K562 (cell line): Measurements from ENCODE around the gene FRMD4B. TPM values are rescaled to one million over a fixed set of nuclear protein-coding genes. Genes with fewer than 3 reads are reported as not detected.

Source experiments
- ATAC-seq: fragments of 200-7000 bp; cut with Tn5 transposase; 3 replicates; pipeline ENCODE4 v1.9.1; 2020; ENCODE audit warnings: moderate library complexity
- BruUV-seq: library from RNA; stranded (reverse); fragments of 400-500 nt; replicated peaks from 2 replicates; lab custom pipeline; 2021; lab: Mats Ljungman, UMichigan
- CTCF ChIA-PET: fragments of 300-600 bp; formaldehyde crosslinking; extraction: SDS; loops from one replicate; lab custom pipeline; 2021; ENCODE audit warnings: low intra/inter-chr PET ratio; lab: Yijun Ruan, JAX
- POLR2A ChIA-PET: fragments of 300-600, 350-650 bp; sonication (Branson Sonifier 250); formaldehyde crosslinking; extraction: SDS; loops from one replicate; lab custom pipeline; 2021; ENCODE audit warnings: antibody characterized with exemption, inconsistent platforms; lab: Yijun Ruan, JAX
- DNase-seq, 4 experiments: peaks; one replicate each; pipeline versions ENCODE4 v3.0.0 to v3.0.0-alpha.2; 2011 to 2018; ENCODE audit warnings: low spot score in 3 of 4, mixed read lengths in 3 of 4; ENCODE audit errors: extremely low read depth in 1 of 4
- FAIRE-seq: peaks from 2 replicates; lab custom pipeline; 2011; peaks lifted over from hg19 to GRCh38; lab: Jason Lieb, UNC
- H2AFZ ChIP-seq: 2 replicates; pipeline ENCODE4 v1.6.0; 2011; ENCODE audit warnings: low read depth, low read length, control low read depth, inconsistent platforms
- H3K27ac ChIP-seq: fragments of 200-600 bp; 3 replicates; pipeline ENCODE4 v1.8.0; 2011; ENCODE audit warnings: low read depth, mild to moderate bottlenecking, control low read depth, inconsistent platforms, low read length, moderate library complexity, mixed read lengths; ENCODE audit errors: extremely low read depth
- H3K27me3 ChIP-seq, 2 experiments: fragments of 300-600 bp in 1 of 2; 2 replicates in 1 of 2; 3 replicates in 1 of 2; pipeline versions ENCODE4 v1.6.0 to v1.8.0; 2011; ENCODE audit warnings: inconsistent platforms in 2 of 2, low read length in 2 of 2, mild to moderate bottlenecking in 1 of 2, mixed read lengths in 1 of 2, moderate library complexity in 1 of 2; ENCODE audit not compliant: control insufficient read depth in 2 of 2, insufficient read depth in 2 of 2
- H3K36me3 ChIP-seq: fragments of 300-600 bp; 3 replicates; pipeline ENCODE4 v1.8.0; 2011; ENCODE audit warnings: mild to moderate bottlenecking, low read length, inconsistent platforms; ENCODE audit not compliant: control insufficient read depth, insufficient read depth
- H3K4me1 ChIP-seq, 2 experiments: fragments of 200-600 bp in 1 of 2; replicated peaks in 1 of 2; 2 replicates in 1 of 2; 3 replicates in 1 of 2; pipeline versions ENCODE4 v1.5.1 to v1.8.0; 2011; ENCODE audit warnings: inconsistent platforms in 2 of 2, low read length in 2 of 2, mild to moderate bottlenecking in 1 of 2, mixed read lengths in 1 of 2, moderate library complexity in 1 of 2; ENCODE audit not compliant: control insufficient read depth in 2 of 2, insufficient read depth in 2 of 2
- H3K4me2 ChIP-seq: 2 replicates; pipeline ENCODE4 v1.6.1; 2011; ENCODE audit warnings: low read length, control low read depth, inconsistent platforms, mixed read lengths; ENCODE audit not compliant: insufficient read depth
- H3K4me3 ChIP-seq: fragments of 200-600 bp; sonication (generic), shearing (Covaris generic); 2 replicates; pipeline ENCODE4 v1.5.1; 2016; ENCODE audit warnings: control low read depth, inconsistent platforms
- H3K79me2 ChIP-seq: fragments of 200-600 bp; 3 replicates; pipeline ENCODE4 v1.8.0; 2011; ENCODE audit warnings: low read length, inconsistent platforms; ENCODE audit not compliant: control insufficient read depth, insufficient read depth
- H3K9ac ChIP-seq, 2 experiments: 2 replicates each; pipeline versions ENCODE4 v1.6.0 to v1.6.1; 2011; ENCODE audit warnings: low read depth in 2 of 2, low read length in 2 of 2, control low read depth in 1 of 2, inconsistent platforms in 1 of 2, mild to moderate bottlenecking in 1 of 2, mixed read lengths in 1 of 2; ENCODE audit not compliant: insufficient read depth in 1 of 2
- H3K9me1 ChIP-seq: one replicate; pipeline ENCODE4 v1.6.0; 2011; ENCODE audit warnings: inconsistent platforms, mild to moderate bottlenecking, low read length, moderate library complexity; ENCODE audit not compliant: control insufficient read depth, insufficient read depth
- H3K9me3 ChIP-seq: replicated peaks from 2 replicates; pipeline ENCODE4 v1.5.1; 2011; ENCODE audit warnings: low read depth, low read length, inconsistent platforms; ENCODE audit not compliant: control insufficient read depth, insufficient read depth
- H4K20me1 ChIP-seq: replicated peaks from 2 replicates; pipeline ENCODE4 v1.6.1; 2011; ENCODE audit warnings: low read length, inconsistent platforms, mixed read lengths; ENCODE audit not compliant: control insufficient read depth, insufficient read depth
- ELK1 ChIP-seq: sonication (generic); formaldehyde crosslinking; IDR thresholded peaks from 2 replicates; pipeline ENCODE4 v1.8.1; 2022; ENCODE audit warnings: missing genetic modification reagents
- ETV5 ChIP-seq: sonication (generic); formaldehyde crosslinking; IDR thresholded peaks from 2 replicates; pipeline ENCODE4 v1.4.0; 2020; ENCODE audit warnings: low read depth, mild to moderate bottlenecking, missing genetic modification reagents
- FOXP1 ChIP-seq: sonication (generic); formaldehyde crosslinking; IDR thresholded peaks from 2 replicates; pipeline ENCODE4 v1.8.0; 2022; ENCODE audit warnings: mild to moderate bottlenecking, missing genetic modification reagents
- FOXP4 ChIP-seq: sonication (generic); formaldehyde crosslinking; IDR thresholded peaks from 2 replicates; pipeline ENCODE4 v1.8.0; 2022; ENCODE audit warnings: mild to moderate bottlenecking, missing genetic modification reagents, borderline replicate concordance
- GMEB1 ChIP-seq: fragments of 250-450 bp; sonication (Bioruptor Pico); IDR thresholded peaks from 2 replicates; pipeline ENCODE4 v1.4.0; 2020; ENCODE audit warnings: mild to moderate bottlenecking
- GTF2A2 ChIP-seq: IDR thresholded peaks from 2 replicates; pipeline ENCODE4 v1.6.1; 2016; ENCODE audit warnings: mild to moderate bottlenecking, missing genetic modification characterization, missing compliant biosample characterization
- HDAC3 ChIP-seq: fragments of 450-650 bp; IDR thresholded peaks from 2 replicates; pipeline ENCODE4 v1.6.1; 2018; ENCODE audit warnings: borderline replicate concordance, mild to moderate bottlenecking, moderate library complexity; ENCODE audit not compliant: partially characterized antibody
- HEY1 ChIP-seq: fragments of 250-450 bp; sonication (Bioruptor Pico); IDR thresholded peaks from 2 replicates; pipeline ENCODE4 v1.5.0; 2020; ENCODE audit warnings: mild to moderate bottlenecking, moderate library complexity, borderline replicate concordance
- HMG20B ChIP-seq: fragments of 250-450 bp; sonication (Bioruptor Pico); IDR thresholded peaks from 2 replicates; pipeline ENCODE4 v1.5.0; 2021; ENCODE audit warnings: mild to moderate bottlenecking
- MAFG ChIP-seq: fragments of 450-650 bp; conservative IDR thresholded peaks from 2 replicates; pipeline ENCODE4 v1.6.1; 2016; ENCODE audit warnings: missing genetic modification characterization, missing compliant biosample characterization
- MTA2 ChIP-seq: fragments of 450-650 bp; IDR thresholded peaks from 2 replicates; pipeline ENCODE4 v1.6.1; 2016; ENCODE audit warnings: low read depth
- PYGO2 ChIP-seq: fragments of 450-650 bp; IDR thresholded peaks from 2 replicates; pipeline ENCODE4 v1.6.1; 2016; ENCODE audit warnings: mild to moderate bottlenecking, missing genetic modification characterization, moderate library complexity, missing compliant biosample characterization
- TCF15 ChIP-seq: fragments of 250-450 bp; sonication (Bioruptor Pico); IDR thresholded peaks from 2 replicates; pipeline ENCODE4 v1.8.0; 2022; ENCODE audit warnings: moderate library complexity, mild to moderate bottlenecking, inconsistent platforms
- ZNF165 ChIP-seq: fragments of 250-450 bp; sonication (Bioruptor Pico); IDR thresholded peaks from 2 replicates; pipeline ENCODE4 v1.4.0; 2020; ENCODE audit warnings: borderline replicate concordance
- ZNF197 ChIP-seq: fragments of 200-800 bp; sonication (Bioruptor generic); IDR thresholded peaks from 2 replicates; pipeline ENCODE4 v1.6.1; 2016; ENCODE audit warnings: low read depth, missing genetic modification characterization, missing compliant biosample characterization
- ZNF263 ChIP-seq: sonication (generic); formaldehyde crosslinking; IDR thresholded peaks from 2 replicates; pipeline ENCODE4 v1.8.0; 2022; ENCODE audit warnings: mild to moderate bottlenecking, missing genetic modification reagents, borderline replicate concordance
- WGBS: fragments of 100-300 bp; shearing (Covaris generic); methylation state at CpG from one replicate; pipeline ENCODE4 v1.1.6; 2016; ENCODE audit warnings: low coverage, mixed read lengths; ENCODE audit not compliant: insufficient coverage; ENCODE audit errors: missing lambda C conversion rate; 5-methylcytosine and 5-hydroxymethylcytosine counted together
- in situ Hi-C: fragments of 300-500 bp; cut with MboI; formaldehyde crosslinking; loops from 4 replicates; pipeline ENCODE4 v1.15.0; 2018; ENCODE audit warnings: inconsistent platforms, mixed read lengths
- intact Hi-C: fragments of 100-400 bp; cut with micrococcal nuclease; formaldehyde crosslinking; loops from 2 replicates; pipeline ENCODE4 v1.14.2; 2022
- polyA plus RNA-seq, 8 experiments: library from polyadenylated mRNA; depleted of rRNA in 4 of 8; stranded (reverse) in 5 of 8; unstranded in 3 of 8; fragments of >200 nt; fragmentation: Nextera tagmentation in 2 of 8; fragmentation: Illumina TruSeq in 1 of 8; extraction: Ambion mirVana in 2 of 8; extraction: Trizol in 1 of 8; gene quantifications; 2 replicates each; pipeline versions ENCODE4 v1.2.1 to v1.2.3, GENCODE V29; 2011 to 2014; ENCODE audit warnings: inconsistent platforms in 1 of 8, missing spikeins in 1 of 8
- total RNA-seq, 7 experiments: library from RNA; depleted of rRNA in 6 of 7; stranded (reverse); fragments of >200 nt in 6 of 7; fragmentation: Illumina TruSeq in 2 of 7; extraction: Trizol in 2 of 7; gene quantifications; 2 replicates each; pipeline versions ENCODE4 v1.2.1 to v1.2.3, GENCODE V29; 2011 to 2021; ENCODE audit warnings: low replicate concordance in 1 of 7

FRMD4B gene
- total and polyA plus RNA-seq, 9 of the 15 experiments (the other 6 are each of a cell fraction or from before 2014, with no cell fraction given) = 0.03 to 0.09 (median 0.04) TPM; not detected in 3

GRCh38 chr3:69160525-69160924, 225.4 kb downstream of the FRMD4B start (continued):
- TF ChIP-seq GMEB1 (CRISPR knock-in tag) = no peak
- TF ChIP-seq ZNF197 (CRISPR knock-in tag) = no peak
- no peak for TF ChIP-seq GTF2A2 (tag)
- TF ChIP-seq FOXP1 = no peak

GRCh38 chr3:69160107-69160506, 225.8 kb downstream of the FRMD4B start:
- 13% methylated on average over 2 of the region's 2 CpGs for WGBS
- H3K9ac ChIP-seq = no peak overlapping the region
- no peak overlapping the region for H3K4me2 ChIP-seq
- no peaks in the 10 kb centered on the region for H3K36me3 ChIP-seq
- ChIA-PET POLR2A (interaction anchor here (0.7 kb wide), 1 partner anchor 995 kb away, joined by 3 read pairs; no protein-coding TSS in a partner anchor), CTCF (no interaction called here)
- no TSS peak for BruUV-seq
- no peaks in the 10 kb centered on the region for H3K4me1 ChIP-seq
- no peaks in the 10 kb centered on the region for H3K9me1 ChIP-seq
- no peaks in the 10 kb centered on the region for H3K27me3 ChIP-seq
- no peaks in the 10 kb centered on the region for H4K20me1 ChIP-seq
- H3K9me3 ChIP-seq = no peaks in the 10 kb centered on the region
- no peak overlapping the region for H2AFZ ChIP-seq
- in situ Hi-C loops (loop anchor here (10.0 to 25.0 kb wide), 3 partner anchors 265 to 777 kb away; no protein-coding TSS in a partner anchor), intact Hi-C loops (loop anchor here (5.0 kb wide), 1 partner anchor 267 kb away; no protein-coding TSS in a partner anchor)
- no peak overlapping the region for H3K4me3 ChIP-seq
- FAIRE-seq (no peak), ATAC-seq (no peak), DNase-seq (no peak)
- H3K27ac ChIP-seq = no peak overlapping the region
- H3K79me2 ChIP-seq = no peaks in the 10 kb centered on the region
- TF ChIP-seq PYGO2 (tag) (no peak), MAFG (tag) (no peak), HDAC3 (no peak), ZNF263 (CRISPR knock-in tag) (no peak), ELK1 (CRISPR knock-in tag) (no peak), FOXP4 (no peak), HEY1 (CRISPR knock-in tag) (no peak), HMG20B (CRISPR knock-in tag) (no peak), ZNF165 (no peak), MTA2 (no peak), ETV5 (no peak), TCF15 (CRISPR knock-in tag) (no peak)
